Caco-2 (cell line): ENCODE results near the gene ABCA4. TPM values are rescaled to one million over a fixed set of nuclear protein-coding genes. Genes with fewer than 3 reads are reported as not detected.

Experiments
- BruUV-seq: library from RNA; stranded (reverse); fragments of 400-500 nt; replicated peaks from 2 replicates; lab custom pipeline; 2021; lab: Mats Ljungman, UMichigan
- CTCF ChIA-PET: fragments of 300-600 bp; sonication (Branson Sonifier 250); formaldehyde crosslinking; loops from one replicate; lab custom pipeline; 2022; ENCODE audit warnings: antibody characterized with exemption; lab: Charles Lee
- POLR2A ChIA-PET: fragments of 300-600 bp; sonication (Branson Sonifier 250); formaldehyde crosslinking; loops from one replicate; lab custom pipeline; 2022; ENCODE audit warnings: antibody characterized with exemption; lab: Charles Lee
- DNase-seq, 2 experiments: peaks; one replicate each; pipeline versions ENCODE4 v3.0.0 to v3.0.0-alpha.2; 2020 to 2022
- H3K27me3 ChIP-seq: replicated peaks from 2 replicates; pipeline ENCODE4 v1.6.0; 2011; ENCODE audit warnings: low read length; ENCODE audit not compliant: control insufficient read depth, insufficient read depth
- H3K36me3 ChIP-seq: 2 replicates; pipeline ENCODE4 v1.5.1; 2011; ENCODE audit warnings: low read length; ENCODE audit not compliant: control insufficient read depth, insufficient read depth
- H3K4me1 ChIP-seq: fragments of 250-450 bp; sonication (Bioruptor Pico); 2 replicates; pipeline ENCODE4 v1.5.1; 2020; ENCODE audit warnings: mild to moderate bottlenecking
- H3K4me3 ChIP-seq: 2 replicates; pipeline ENCODE4 v1.5.1; 2011; ENCODE audit warnings: low read depth, mild to moderate bottlenecking, control low read depth, low read length
- H3K9me3 ChIP-seq: fragments of 250-450 bp; sonication (Bioruptor Pico); 2 replicates; pipeline ENCODE4 v1.5.1; 2020; ENCODE audit warnings: mild to moderate bottlenecking, moderate library complexity
- H3K27ac Mint-ChIP-seq: one replicate; pipeline ENCODE4 v1.8.0; 2022; ENCODE audit warnings: mixed read lengths; ENCODE audit not compliant: unreplicated experiment
- H3K27me3 Mint-ChIP-seq: one replicate; pipeline ENCODE4 v1.8.0; 2022; ENCODE audit warnings: mixed read lengths; ENCODE audit not compliant: insufficient read depth, unreplicated experiment
- H3K36me3 Mint-ChIP-seq: one replicate; pipeline ENCODE4 v1.8.0; 2022; ENCODE audit warnings: mild to moderate bottlenecking, mixed read lengths; ENCODE audit not compliant: insufficient read depth, unreplicated experiment
- H3K4me1 Mint-ChIP-seq: one replicate; pipeline ENCODE4 v1.8.0; 2022; ENCODE audit warnings: low read depth, mixed read lengths; ENCODE audit not compliant: unreplicated experiment
- H3K4me3 Mint-ChIP-seq: one replicate; pipeline ENCODE4 v1.8.0; 2022; ENCODE audit warnings: mild to moderate bottlenecking, moderate library complexity, mixed read lengths; ENCODE audit not compliant: unreplicated experiment
- H3K9me3 Mint-ChIP-seq: one replicate; pipeline ENCODE4 v1.8.0; 2022; ENCODE audit warnings: mixed read lengths; ENCODE audit not compliant: unreplicated experiment
- intact Hi-C: fragments of 100-400 bp; cut with micrococcal nuclease; formaldehyde crosslinking; loops from one replicate; pipeline ENCODE4 v1.10.0; 2022; ENCODE audit not compliant: unreplicated experiment
- total RNA-seq: library from RNA; stranded (reverse); gene quantifications from 2 replicates; pipeline ENCODE4 v1.2.3, GENCODE V29; 2022
- TF ChIP-seq, protein P1 (sequence below), 2 experiments: fragments of 200-600 bp in 1 of 2; IDR thresholded peaks; 1 replicate in 1 of 2; 2 replicates in 1 of 2; pipeline versions ENCODE4 v1.5.1 to v1.8.0; 2011 to 2022; ENCODE audit warnings: antibody characterized with exemption in 1 of 2, control low read depth in 1 of 2, inconsistent platforms in 1 of 2, low read depth in 1 of 2, low read length in 1 of 2, mild to moderate bottlenecking in 1 of 2, moderate library complexity in 1 of 2; ENCODE audit not compliant: insufficient read depth in 1 of 2, severe bottlenecking in 1 of 2, unreplicated experiment in 1 of 2

The ABCA4 gene
- total RNA-seq, 1 experiment from 2014 or later: 1.8 TPM

- no peak overlapping the region for H3K4me3 ChIP-seq
- no peaks in the 10 kb centered on the region for H3K27me3 Mint-ChIP-seq
- H3K9me3 Mint-ChIP-seq: no peaks in the 10 kb centered on the region
- no peak for DNase-seq
- no peak overlapping the region for H3K27ac Mint-ChIP-seq
- H3K36me3 Mint-ChIP-seq: no peaks in the 10 kb centered on the region
- H3K27me3 ChIP-seq: no peaks in the 10 kb centered on the region
- peaks cover 9% of the 10 kb centered on the region for H3K4me1 Mint-ChIP-seq
- BruUV-seq: no TSS peak
- intact Hi-C loops: no loop called here
- no peaks in the 10 kb centered on the region for H3K9me3 ChIP-seq
- POLR2A ChIA-PET: no interaction called here
- no peaks in the 10 kb centered on the region for H3K36me3 ChIP-seq
- no peak overlapping the region for H3K4me3 Mint-ChIP-seq
- no peaks in the 10 kb centered on the region for H3K4me1 ChIP-seq
- TF ChIP-seq, protein P1, sequence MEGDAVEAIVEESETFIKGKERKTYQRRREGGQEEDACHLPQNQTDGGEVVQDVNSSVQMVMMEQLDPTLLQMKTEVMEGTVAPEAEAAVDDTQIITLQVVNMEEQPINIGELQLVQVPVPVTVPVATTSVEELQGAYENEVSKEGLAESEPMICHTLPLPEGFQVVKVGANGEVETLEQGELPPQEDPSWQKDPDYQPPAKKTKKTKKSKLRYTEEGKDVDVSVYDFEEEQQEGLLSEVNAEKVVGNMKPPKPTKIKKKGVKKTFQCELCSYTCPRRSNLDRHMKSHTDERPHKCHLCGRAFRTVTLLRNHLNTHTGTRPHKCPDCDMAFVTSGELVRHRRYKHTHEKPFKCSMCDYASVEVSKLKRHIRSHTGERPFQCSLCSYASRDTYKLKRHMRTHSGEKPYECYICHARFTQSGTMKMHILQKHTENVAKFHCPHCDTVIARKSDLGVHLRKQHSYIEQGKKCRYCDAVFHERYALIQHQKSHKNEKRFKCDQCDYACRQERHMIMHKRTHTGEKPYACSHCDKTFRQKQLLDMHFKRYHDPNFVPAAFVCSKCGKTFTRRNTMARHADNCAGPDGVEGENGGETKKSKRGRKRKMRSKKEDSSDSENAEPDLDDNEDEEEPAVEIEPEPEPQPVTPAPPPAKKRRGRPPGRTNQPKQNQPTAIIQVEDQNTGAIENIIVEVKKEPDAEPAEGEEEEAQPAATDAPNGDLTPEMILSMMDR (IDR thresholded peaks at IDR 0.05; ENCODE audit: insufficient read depth in 1 of 2, low read depth in 1 of 2, low read length in 1 of 2, severe bottlenecking in 1 of 2, unreplicated experiment in 1 of 2): no peak
- CTCF ChIA-PET: no interaction called here
Observed at GRCh38 chr1:94009304-94009703, 111.6 kb downstream of the ABCA4 start.

- Mint-ChIP-seq H3K9me3 (no peaks in the 10 kb centered on the region), H3K27me3 (no peaks in the 10 kb centered on the region), H3K4me1 (no peaks in the 10 kb centered on the region), H3K4me3 (no peak overlapping the region), H3K27ac (no peak overlapping the region), H3K36me3 (no peaks in the 10 kb centered on the region)
- DNase-seq: no peak
- ChIA-PET POLR2A (interaction anchor here (0.6 kb wide), 1 partner anchor 255 kb away, joined by 4 read pairs; no protein-coding TSS in a partner anchor), CTCF (no interaction called here)
- H3K9me3 ChIP-seq: no peaks in the 10 kb centered on the region
- H3K4me1 ChIP-seq: no peaks in the 10 kb centered on the region
- intact Hi-C loops: no loop called here
- H3K27me3 ChIP-seq: no peaks in the 10 kb centered on the region
- BruUV-seq: no TSS peak
- TF ChIP-seq, protein P1 (IDR thresholded peaks at IDR 0.05; ENCODE audit: insufficient read depth in 1 of 2, low read depth in 1 of 2, low read length in 1 of 2, severe bottlenecking in 1 of 2, unreplicated experiment in 1 of 2): no peak
- no peak overlapping the region for H3K4me3 ChIP-seq
- no peaks in the 10 kb centered on the region for H3K36me3 ChIP-seq
Observed at GRCh38 chr1:94006604-94007003, 114.3 kb downstream of the ABCA4 start.

GRCh38 chr1:94004924-94005323 is 116.0 kb downstream of the ABCA4 start:
- H3K4me1 ChIP-seq: no peaks in the 10 kb centered on the region
- TF ChIP-seq, protein P1 (IDR thresholded peaks at IDR 0.05; ENCODE audit: insufficient read depth in 1 of 2, low read depth in 1 of 2, low read length in 1 of 2, severe bottlenecking in 1 of 2, unreplicated experiment in 1 of 2): no peak
- H3K36me3 Mint-ChIP-seq: no peaks in the 10 kb centered on the region
- no peaks in the 10 kb centered on the region for H3K36me3 ChIP-seq
- no peaks in the 10 kb centered on the region for H3K27me3 Mint-ChIP-seq
- BruUV-seq: no TSS peak
- intact Hi-C loops: no loop called here
- no peaks in the 10 kb centered on the region for H3K27me3 ChIP-seq
- ChIA-PET POLR2A (no interaction called here), CTCF (no interaction called here)
- no peak overlapping the region for H3K4me3 ChIP-seq
- no peak for DNase-seq
- no peaks in the 10 kb centered on the region for H3K9me3 ChIP-seq
- no peak overlapping the region for H3K4me3 Mint-ChIP-seq
- no peaks in the 10 kb centered on the region for H3K4me1 Mint-ChIP-seq
- H3K27ac Mint-ChIP-seq: no peak overlapping the region
- no peaks in the 10 kb centered on the region for H3K9me3 Mint-ChIP-seq
